Diencephalon (tissue), 1 donor: ENCODE results near the gene ETNPPL. TPM values are rescaled to one million over a fixed set of nuclear protein-coding genes. Genes with fewer than 3 reads are reported as not detected.

ENCODE experiments used
- total RNA-seq: library from RNA; depleted of rRNA; stranded (reverse); fragments of >200 nt; gene quantifications from one replicate; pipeline ENCODE4 v1.2.3, GENCODE V29; 2014

ETNPPL gene
- total RNA-seq: 7.2 TPM

DNA sequence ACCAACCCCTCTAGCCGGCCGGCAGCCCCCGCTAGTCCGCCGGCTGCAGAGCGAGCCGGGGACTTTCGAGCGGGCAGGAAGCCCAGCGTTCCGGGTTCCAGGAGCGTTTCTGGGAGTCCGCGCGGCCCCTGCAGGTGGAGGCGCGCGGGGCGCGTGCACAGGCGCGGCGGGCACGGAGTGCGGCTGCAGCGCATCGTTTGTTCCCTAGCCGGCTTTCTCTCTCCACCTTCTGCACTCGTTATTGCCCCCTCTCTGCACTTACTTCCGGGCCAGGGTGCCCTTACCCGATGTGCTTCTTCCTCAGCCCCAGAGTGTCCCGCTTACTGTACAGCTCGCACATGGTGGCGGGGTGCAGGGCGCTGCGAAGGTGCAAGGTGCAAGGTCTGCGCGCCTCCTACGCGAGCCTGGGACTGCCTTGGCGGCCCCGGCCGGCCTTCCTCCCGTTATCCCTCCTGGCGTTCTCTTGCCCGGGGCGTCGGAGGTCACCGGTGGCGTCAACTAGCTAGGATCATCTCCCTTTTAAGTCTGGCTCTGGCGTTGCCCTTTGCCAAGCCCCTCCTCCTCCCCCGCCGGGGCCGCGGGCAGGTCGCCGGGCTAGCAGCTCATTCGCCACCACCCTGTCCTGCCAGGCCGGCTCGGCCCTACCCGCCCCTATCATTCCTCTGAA, at the start of gene ETNPPL:
Gene ETNPPL (minus strand): TSS at position 495 of the 667 bp plus-strand sequence. CDS start 155 bp downstream, at position 340.

Other genes with a start within 250 kb of the ETNPPL start
- gene RPL34, start 142.5 kb downstream of the ETNPPL start, total RNA-seq: 1,313 TPM
- 64.6 TPM for gene OSTC, start 112.5 kb downstream of the ETNPPL start, total RNA-seq